NCI-H526 (cell line): Measurements from ENCODE around the gene PRR29.
"Not testable (repeated sequence)": the region's sequence is repeated elsewhere in the genome, so short reads cannot be mapped to it uniquely, and the experiment has no call there.

Experiments used
- DNase-seq, 2 experiments: peaks; one replicate each; lab custom pipeline; 2025; lab: John Stamatoyannopoulos, UW

PRR29 gene

DNA sequence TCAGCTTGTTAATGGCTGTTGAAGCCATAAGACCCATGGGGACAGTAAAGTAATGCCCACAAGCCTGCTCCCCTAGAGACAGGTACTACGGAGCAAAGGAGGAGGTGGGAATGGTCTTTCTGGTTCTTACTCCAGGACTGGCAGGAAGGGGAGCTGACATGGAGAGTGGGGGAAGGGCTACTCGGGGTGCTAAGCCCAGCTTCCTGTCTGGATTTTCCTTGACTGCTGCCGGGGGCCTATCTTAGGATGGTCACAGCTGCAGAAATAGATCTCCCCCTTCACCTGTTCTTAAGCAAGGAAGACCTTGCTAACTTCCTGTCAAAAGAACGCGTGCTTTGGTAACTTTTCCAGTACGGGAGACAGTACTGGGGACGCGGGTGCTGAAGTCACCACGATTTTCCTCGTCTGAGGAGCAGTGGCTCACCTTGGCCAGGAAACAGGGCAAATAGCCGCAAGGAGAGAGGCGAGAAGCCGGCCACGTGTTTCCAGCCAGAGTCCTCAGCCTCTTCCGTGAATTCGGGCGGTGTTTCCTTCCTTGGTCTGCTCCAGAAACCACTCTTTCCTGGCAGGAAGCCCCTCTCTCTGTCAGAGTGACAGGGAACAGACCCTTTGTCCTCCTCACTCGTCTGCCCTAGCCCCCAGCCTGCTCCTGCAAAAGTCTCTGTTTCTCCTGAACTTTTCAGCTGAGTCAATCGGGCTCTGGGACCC, 656 bp upstream of the PRR29 start:
- no peak for DNase-seq

DNA sequence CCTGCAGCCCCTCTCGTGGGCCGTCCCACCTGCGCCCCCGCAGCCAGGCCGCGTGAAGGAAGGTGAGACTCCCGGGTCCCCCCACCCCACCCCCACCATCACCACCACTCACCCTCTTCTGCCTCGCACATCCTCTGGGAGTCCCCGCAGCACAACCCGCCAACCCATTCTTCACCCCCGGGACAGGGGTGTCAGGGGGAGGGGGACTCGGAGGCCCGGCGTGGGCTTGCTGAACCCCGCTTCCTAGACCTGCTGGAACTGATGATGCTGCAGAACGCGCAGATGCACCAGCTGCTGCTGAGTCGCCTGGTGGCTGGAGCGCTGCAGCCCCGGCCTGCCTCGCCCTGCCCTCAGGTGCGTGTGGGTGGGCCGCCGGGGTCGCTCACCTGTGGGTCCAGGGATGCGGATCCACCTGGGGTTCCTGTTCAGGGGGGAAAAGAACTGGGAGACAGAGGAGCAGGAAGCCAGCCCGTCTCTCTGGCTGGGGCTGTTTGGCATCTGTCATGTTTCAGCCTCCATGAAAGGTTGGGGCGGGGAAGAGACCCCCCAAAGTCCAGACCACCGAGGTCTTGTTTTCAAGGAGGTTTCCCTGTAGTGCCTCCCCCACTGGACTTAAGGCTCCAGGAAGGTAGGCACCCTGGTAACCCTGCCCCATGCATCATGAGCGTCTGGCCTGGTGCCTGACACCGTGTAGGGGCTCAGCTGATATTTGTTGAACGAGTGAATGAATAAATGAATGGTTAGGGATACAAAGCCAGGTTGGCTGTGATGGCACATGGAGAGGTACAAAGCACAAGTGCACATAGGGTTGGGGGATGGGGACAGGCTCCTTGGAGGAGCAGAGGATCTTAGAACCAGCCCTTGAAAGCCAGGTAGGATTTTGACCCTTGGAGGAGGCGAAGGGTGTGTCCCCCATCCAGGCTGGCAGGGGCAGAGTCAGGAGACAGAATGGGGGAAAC, 849 bp downstream of the PRR29 start:
- DNase-seq: no peak

DNA sequence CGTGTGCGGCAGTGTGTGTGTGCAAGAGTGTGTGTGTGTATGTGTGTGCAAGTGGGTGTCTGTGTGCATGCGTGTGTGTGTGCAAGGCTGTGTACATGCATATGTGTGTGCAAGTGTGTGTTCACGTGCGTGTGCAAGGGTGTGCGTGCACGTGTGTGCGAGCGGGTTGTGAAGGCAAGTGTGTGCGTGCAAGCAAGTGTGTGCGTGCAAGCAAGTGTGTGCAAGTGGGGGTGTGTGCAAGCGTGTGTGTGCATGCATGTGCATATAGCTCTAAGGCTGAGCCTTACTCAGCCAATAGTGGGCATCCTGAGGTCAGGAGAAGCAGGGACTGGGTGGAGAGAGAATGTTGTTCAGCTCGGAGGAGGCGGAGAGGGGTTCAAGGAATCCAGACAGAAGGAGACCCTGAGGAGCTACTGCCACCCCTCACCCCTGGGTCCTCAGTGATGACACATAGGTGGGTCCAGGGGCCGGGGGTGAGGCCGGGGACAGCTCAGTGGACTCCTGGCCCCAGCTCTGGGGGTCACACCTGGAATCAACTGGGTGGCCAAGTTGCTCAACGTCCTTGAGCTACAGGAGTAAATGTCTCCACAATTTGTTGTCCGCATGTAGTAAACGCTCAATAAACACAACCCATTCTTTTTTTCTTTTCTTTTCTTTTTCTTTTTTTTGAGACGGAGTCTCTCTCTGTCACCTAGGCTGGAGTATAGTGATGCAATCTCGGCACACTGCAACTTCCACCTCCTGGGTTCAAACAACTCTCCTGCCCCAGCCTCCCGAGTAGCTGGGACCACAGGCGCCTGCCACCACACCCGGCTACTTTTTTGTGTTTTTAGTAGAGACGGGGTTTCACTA, 1.8 kb downstream of the PRR29 start:
- DNase-seq: no peak

DNA sequence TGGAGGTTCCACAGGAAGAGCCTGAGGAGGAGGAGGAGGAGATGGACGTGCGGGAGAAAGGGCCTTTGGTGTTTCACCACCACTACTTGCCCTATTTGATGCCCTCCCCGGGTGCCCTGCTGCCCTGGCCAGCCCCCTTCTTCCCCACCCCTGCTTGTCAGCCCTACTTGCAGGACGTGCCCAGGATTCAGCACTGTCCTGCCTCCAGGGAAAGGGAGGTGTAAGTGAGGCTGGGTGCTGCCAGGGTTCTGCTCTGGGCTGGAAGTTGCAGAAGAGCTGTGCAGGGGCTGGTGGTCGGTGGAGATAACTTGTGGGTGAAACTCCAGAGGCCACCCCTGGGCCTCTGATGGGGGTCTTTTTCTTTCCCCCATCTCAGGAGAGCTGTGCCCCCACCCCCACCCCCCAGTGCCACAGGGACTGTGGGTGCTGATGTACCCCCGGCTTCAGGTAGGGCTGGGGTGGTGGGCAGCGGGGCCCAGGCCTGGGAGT, 3.0 kb downstream of the PRR29 start:
- no peak for DNase-seq

DNA sequence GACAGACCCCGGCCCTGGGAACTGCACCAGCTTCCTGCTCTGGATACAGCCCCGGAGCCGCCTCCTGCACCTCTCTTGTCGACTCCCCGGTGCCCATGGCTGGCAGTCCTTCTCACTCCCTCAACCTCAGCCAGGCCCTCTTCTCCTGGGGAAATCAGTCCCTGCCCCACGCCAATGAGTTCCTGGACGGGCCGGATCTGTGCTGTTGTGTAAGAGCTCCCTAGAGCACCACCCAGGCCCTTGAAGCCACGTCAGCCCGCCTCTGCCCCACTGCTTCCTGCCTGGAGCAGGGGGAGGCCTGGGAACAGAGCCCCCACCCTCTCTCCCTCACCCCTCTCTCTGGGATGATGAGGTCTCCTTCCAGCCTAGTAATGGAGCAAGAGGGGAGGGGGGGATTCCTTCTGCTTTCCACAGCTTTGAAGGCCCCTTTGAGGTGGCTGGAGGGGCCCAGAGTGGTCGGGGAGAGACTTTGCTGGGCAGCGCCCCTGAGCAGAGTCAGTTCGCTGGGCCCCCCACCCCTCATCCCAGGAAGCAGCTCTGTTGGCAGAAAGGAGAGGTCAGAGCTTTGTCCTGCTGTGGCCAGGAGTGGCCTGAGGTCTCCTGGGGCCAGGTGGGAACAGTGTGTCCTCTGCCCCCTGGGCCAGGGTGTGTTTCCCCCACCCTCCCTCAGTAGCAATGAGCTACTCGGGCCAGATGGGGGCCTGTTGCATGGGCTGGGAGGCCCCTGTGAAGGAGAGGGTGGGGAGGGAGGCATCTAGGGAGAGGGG, 3.8 kb downstream of the PRR29 start:
- DNase-seq: no peak

DNA sequence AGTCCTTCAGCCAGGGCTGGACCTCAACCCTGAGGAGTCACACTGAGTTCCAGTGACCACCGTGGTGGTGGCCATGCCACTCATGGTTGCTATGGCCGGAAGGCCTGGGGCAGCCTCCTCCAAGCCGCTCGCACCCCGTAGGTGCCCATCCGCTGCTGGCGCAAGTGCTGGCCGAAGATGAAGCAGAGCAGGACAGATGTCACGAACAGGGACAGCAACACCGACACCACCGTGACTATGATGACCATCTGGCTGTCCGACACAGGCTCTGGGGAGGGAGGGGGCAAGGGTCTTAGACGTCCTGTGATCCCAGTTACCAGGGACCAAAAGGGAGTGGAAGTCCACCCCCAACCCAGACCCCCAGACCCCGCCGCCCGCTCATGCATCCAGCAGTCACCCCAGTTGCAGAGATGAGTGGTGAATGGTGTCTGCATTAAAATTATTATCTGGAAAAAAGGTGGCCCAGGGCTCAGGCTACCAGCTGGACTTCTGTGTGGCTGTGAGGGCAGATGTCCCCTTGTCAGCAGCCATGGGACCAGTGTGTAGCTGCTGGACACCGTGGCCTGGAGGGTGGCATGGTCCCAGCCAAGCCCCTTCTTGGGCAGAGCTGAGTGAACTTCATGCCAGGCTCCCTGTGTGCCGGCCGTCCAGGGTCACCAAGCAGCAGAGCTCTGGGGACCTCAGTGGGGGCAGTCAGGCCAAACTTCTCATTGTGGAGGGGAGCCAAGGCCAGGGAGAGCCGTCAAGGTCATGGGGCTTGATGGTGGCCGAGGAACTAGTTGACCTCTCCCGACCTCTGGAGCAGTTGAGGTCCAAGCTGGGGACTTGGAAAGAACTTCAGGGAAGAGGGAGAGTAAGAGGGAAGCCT, 4.7 kb downstream of the PRR29 start:
- no peak for DNase-seq

DNA sequence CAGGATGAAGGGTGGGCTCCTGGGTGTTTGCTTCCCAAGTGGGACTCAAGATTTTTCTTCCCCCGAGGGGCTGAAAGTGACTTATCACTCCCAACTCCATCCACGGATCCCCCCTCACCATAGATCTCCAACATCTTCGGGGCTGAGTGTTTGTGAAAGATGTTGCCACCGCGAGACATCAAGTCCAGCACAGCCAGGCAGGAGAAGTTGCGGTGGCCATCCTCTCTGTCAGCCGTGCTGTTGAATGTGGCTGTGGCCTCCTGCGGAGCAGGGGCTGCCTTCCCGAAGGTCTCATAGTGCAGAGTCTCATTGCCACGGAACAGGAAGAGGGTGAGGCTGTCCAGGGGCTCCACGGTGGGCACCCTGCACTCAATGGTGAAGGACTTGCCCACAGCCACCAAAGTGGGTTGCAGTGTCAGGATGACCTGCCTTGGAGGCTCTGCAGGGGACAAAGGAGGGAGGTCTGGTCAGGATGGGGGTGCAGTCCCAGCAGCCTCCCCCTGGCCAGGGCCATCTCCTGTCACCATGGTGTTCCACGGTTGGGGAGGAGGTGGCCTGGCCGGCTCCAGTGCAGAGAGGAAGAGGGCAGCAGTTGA, 5.5 kb downstream of the PRR29 start:
- no peak for DNase-seq

DNA sequence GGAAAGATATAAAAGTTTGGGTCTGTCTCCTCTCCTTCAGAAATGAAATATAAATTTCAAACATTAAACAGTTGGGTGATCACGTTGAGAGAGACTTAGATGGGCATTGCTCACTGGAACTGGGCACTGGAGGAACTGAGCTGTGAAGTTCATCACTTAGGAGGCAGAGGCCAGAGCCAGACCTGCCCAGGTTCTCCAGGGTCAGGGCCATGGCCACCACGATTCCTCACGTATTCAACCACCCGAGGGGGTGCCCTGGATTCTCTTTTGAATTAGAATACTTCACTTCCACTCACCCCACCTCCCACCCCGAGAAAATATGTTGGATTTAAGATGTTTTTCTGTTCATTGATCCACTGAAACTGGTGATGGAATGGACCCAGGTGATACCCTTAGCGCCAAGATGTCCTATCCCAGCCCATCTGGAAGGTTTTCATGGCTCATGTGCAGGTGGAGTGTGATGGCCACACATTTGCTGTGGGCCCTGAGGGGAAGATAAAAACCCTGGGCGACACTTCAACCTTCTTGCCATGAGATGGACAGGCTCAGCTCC, 6.1 kb downstream of the PRR29 start:
- no peak for DNase-seq

DNA sequence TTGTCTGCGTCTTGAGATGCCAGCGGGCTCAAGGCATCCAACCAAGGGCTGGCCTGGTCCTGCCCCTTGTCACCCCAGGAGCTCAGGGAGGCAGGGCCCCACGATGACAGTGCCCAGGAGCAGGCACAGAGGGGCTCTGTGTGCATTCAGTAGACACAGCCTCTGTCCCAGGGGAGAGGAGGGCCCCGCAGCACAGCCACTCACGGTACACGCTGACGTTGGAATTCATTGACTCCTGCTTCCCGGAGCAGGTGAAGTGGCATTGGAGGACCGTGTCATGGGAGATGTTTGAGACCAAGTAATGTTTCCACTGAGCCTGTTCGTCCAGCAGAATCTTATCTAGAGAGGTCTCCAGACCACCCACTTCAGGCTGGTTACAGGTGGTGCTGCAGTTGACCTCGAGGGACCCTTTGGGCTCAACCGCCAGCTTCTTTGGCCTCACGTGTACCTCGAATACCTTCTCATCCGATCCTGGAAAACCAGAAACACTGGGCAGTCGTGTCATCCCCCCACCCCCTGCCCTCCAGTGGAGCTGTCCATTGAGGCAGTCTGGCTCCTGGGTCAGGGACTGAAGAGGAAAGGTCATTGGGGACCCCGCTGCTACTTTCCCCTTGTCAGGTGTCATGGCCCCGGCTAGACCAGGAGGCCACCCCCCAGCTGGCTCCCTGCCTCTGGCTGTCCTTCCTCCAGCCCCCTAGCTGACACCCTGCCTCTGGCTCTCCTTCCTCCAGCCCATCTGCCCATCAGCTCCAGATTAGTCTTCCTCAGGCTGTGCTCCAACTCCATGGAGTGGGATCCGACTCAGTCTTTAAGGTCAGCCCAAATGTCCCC, 7.0 kb downstream of the PRR29 start:
- no peak for DNase-seq

DNA sequence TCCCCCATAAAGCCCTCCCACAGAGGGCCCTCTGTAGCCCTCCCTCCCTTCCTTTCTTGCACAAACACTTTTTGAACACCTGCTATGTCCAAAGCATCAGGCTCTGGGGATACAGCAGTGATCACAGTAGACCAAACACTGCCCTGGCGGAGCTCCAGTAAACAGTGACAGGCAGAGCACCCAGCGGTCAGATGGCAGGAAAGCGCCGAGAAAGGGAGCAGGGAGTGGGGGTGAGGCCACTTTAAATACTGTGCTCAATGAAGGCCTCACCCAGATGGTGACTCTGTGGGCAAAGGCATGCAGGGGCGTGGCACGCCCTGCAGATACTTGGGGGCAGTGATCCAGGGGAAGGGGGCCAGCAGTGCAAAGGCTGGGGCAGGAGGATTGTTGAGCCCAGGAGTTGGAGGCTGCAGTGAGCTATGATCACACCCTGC, 7.6 kb downstream of the PRR29 start:
- no peak for DNase-seq

DNA sequence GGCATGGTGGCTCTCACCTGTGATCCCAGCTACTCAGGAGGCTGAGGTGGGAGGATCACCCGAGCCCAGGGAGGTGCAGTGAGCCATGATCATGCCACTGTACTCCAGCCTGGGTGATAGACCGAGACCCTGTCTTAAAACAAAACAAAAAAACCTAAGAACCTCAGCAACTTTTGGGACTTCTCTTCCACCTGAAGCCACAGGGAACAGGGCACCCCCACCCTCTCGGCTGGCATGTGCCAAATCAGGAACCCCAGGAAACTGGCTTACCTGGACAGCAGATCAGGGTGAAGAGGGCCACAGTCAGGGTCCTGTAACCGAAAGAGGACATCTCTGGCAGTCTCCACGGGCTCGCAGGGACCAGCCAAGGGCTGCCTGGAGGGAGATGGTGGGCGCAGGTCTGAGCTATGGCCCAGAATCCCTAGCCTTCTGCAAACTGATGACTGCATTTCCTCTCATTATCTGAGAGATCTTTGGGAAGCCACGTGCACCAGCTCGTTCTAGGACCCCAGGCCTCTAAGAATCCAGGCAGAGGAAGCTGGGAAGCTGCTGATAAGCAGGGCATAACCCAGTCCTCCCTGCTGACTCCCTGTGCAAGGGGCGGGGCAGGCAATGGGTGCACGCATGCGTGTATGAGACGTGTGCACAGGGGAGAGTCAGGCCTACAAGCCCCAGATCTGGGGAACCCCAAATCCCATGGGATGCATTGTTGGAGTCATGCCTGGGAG, 8.4 kb downstream of the PRR29 start:
- DNase-seq: no peak

DNA sequence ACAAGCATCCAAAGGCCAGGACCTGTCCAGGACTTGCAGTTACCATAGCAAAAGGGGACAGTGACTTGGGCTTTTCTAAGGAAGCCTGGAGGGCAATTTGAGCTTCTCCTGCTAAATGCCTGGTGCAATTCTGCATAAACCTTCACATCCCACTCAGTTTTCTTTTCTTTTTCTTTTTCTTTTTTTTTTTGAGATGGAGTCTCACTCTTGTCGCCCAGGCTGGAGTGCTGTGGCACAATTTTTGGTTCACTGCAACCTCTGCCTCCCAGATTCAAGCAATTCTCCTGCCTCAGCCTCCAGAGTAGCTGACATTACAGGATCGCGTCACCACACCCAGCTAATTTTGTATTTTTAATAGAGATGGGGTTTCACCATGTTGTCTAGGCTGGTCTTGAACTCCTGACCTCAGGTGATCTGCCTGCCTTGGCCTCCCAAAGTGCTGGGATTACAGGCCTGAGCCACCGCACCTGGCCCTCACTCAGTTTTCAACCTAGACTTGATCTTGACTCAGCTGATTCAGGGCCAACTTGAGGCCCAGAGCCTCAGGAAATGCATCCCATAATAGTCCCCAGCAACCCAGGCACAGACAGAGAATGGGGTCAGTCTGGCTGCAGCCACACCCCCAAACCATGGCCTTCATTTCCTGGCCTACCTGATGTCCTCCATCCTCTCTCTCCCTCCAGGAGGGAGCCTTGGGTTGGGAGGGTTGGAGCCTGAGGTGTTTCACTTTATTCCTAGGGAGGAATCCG, 9.1 kb downstream of the PRR29 start:
- not testable (repeated sequence) for DNase-seq

DNA sequence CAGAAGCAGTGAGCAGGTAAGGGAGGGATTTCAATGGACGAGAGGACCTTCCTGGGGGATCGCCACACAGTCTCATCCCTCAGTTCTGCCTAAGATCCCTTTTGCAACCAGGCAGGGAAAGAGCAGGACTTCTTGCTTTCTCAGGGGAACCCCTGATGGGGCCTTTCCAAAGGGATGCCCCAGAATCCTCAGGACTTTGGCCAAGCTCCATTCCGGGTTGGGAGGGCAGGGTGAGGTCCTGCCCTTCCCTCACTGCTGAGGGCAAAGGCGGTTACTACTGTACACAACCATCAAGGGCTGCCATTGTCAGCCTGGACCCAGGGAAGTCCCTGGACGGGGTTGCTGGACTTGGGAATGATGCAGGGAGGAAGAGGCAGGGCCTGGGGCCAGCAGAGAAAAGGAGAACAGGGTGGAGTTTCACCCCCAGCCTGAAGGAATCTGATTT, 9.7 kb downstream of the PRR29 start:
- DNase-seq: no peak

DNA sequence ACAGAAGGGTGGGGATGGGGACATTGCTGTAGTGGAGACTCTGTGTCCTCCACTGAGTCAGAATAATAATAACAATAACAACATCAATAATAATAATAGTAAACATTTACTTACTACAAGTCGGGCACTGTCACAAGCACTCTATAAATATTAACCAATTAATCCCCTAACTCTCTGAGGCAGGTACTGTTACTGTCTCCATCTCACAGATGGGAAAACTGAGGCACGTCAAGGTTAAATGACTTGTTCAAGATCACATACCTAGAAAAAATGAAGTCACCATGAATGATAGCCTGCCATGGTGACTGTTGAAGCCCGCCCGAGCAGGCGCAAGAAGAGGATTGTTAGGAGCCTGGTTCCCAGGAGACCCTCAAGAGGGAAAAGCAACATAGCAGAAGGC, 10.2 kb downstream of the PRR29 start:
- DNase-seq: no peak

DNA sequence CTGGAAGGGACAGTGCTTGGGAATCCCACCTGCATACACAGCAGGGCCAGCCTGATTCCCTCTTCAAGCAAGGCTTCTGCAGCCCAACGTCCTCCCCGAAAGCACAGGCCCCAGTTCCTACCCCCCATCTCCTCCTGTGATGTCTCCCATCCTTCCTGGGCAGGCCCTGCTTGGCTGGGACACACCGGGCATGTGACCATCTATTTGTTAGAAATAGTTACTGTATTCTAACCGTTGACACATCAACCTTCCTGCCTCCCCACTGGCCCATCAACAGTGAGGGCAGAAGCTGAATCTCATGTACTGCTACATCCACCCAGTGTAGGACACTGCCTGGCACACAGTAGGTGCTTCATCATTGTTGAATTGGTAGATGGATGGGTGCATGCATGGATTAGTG, 10.7 kb downstream of the PRR29 start:
- no peak for DNase-seq

DNA sequence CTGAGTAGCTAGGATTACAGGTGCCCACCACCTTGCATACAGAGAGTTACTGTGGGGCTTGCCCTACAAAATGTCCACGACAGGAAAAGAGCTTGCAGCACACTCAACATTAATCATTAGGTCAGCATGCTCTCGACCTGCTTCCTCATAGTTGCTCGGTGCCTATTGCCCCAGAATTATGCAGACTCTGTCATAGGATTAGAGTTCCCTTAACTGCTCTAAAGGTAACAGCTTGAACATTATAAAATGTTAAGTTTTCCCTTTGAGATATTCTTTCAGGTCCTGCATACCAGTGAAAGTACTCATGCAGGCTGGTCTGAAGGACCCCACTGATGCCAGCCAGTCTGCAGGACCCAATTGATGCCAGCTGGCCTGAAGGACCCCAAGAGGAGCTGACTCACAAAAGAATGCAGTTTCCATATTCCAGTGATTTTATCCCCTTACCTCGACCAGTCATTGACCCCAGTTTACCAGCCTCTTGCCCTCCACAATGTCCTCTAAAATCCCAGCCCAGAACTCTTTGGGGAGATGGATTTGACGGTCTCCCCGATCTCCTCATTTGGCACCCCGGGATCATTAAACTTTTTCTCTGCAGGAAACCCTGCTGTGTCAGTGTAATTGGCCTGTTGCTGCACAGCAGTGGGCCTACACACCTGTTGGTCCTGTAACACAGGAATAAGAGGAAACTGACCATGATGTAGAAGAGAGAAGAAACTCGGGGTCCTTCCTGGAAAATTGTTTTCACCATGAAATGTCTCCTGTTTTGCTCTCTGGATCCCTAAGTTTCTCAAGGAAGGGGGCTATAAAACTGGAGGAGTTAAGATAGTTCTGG, 11.6 kb downstream of the PRR29 start:
- no peak for DNase-seq
